Nephron progenitor cell (in vitro differentiated cells): Measurements from ENCODE around the gene TXLNG.

Source experiments
- DNase-seq: peaks from one replicate; pipeline ENCODE4 v3.0.0; 2021
- H3K27ac Mint-ChIP-seq: 2 replicates; pipeline ENCODE4 v1.8.0; 2021; ENCODE audit warnings: mild to moderate bottlenecking, moderate library complexity, mixed read lengths
- H3K27me3 Mint-ChIP-seq: 2 replicates; pipeline ENCODE4 v1.8.0; 2021; ENCODE audit warnings: mild to moderate bottlenecking, low read depth, mixed read lengths; ENCODE audit not compliant: poor library complexity
- H3K36me3 Mint-ChIP-seq: 2 replicates; pipeline ENCODE4 v1.8.0; 2021; ENCODE audit warnings: low read depth, mixed read lengths
- H3K4me1 Mint-ChIP-seq: 2 replicates; pipeline ENCODE4 v1.8.0; 2021; ENCODE audit warnings: mixed read lengths
- H3K4me3 Mint-ChIP-seq: 2 replicates; pipeline ENCODE4 v1.8.0; 2021; ENCODE audit warnings: mild to moderate bottlenecking, moderate library complexity, mixed read lengths
- H3K9me3 Mint-ChIP-seq: 2 replicates; pipeline ENCODE4 v1.8.0; 2021; ENCODE audit warnings: mild to moderate bottlenecking, moderate library complexity, mixed read lengths
- TF ChIP-seq, protein P1 (sequence below): fragments of 200-600 bp; sonication (generic); IDR thresholded peaks from 2 replicates; pipeline ENCODE4 v1.5.0; 2021; ENCODE audit warnings: antibody characterized with exemption

The TXLNG gene

GRCh38 chrX:16827225-16827624 is 41.0 kb downstream of the TXLNG start:
- TF ChIP-seq, protein P1, sequence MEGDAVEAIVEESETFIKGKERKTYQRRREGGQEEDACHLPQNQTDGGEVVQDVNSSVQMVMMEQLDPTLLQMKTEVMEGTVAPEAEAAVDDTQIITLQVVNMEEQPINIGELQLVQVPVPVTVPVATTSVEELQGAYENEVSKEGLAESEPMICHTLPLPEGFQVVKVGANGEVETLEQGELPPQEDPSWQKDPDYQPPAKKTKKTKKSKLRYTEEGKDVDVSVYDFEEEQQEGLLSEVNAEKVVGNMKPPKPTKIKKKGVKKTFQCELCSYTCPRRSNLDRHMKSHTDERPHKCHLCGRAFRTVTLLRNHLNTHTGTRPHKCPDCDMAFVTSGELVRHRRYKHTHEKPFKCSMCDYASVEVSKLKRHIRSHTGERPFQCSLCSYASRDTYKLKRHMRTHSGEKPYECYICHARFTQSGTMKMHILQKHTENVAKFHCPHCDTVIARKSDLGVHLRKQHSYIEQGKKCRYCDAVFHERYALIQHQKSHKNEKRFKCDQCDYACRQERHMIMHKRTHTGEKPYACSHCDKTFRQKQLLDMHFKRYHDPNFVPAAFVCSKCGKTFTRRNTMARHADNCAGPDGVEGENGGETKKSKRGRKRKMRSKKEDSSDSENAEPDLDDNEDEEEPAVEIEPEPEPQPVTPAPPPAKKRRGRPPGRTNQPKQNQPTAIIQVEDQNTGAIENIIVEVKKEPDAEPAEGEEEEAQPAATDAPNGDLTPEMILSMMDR = no peak
- H3K36me3 Mint-ChIP-seq = peaks cover 21% of the 10 kb centered on the region
- no peaks in the 10 kb centered on the region for H3K9me3 Mint-ChIP-seq
- DNase-seq = no peak
- peak overlapping the region; percentile 67 for H3K27ac Mint-ChIP-seq
- no peaks in the 10 kb centered on the region for H3K27me3 Mint-ChIP-seq
- H3K4me3 Mint-ChIP-seq = no peak overlapping the region
- H3K4me1 Mint-ChIP-seq = peaks cover 12% of the 10 kb centered on the region

DNA sequence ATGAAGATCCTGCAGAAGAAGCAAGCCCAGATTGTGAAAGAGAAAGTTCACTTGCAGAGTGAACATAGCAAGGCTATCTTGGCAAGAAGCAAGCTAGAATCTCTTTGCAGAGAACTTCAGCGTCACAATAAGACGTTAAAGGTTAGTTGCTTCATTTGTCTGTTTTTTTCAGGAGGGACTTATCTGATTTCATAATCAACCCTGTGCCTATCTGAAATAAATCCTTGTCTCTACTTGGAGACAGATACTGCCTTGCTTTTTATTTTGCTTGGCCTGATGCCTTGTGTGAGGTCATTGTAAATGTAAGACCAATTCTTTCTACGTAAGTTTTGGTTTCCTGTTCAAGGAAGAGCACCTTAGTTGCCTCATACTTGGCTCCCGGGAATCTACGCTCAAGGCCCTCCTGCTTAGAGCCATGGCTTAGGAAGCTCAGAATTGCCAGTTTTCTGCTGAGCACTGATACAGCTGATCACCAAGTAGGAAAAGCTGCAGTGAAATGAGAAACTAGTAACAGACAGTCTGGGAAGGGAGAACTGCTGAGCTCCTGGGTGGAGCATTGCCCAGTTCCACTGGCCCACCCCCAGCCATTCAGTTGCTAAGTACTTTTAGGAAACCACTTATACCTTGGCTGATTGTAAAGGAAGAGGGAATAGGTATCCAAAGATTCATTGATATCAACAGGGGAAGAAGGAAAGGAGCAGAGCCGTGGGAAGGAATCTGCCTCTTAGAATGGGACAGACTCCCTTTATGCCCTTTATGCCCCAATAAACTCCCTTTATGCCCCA is 42.0 kb downstream of the TXLNG start:
- no peak for DNase-seq

GRCh38 chrX:16832301-16832700 is 46.0 kb downstream of the TXLNG start:
- H3K36me3 Mint-ChIP-seq = peaks cover 53% of the 10 kb centered on the region
- H3K27me3 Mint-ChIP-seq = no peaks in the 10 kb centered on the region
- TF ChIP-seq, protein P1 = no peak
- no peak overlapping the region for H3K4me3 Mint-ChIP-seq
- peak overlapping the region; percentile 83 for H3K27ac Mint-ChIP-seq
- peak; percentile 32 for DNase-seq
- H3K4me1 Mint-ChIP-seq = peaks cover 37% of the 10 kb centered on the region
- H3K9me3 Mint-ChIP-seq = no peaks in the 10 kb centered on the region

More for the DNA sequence above, 42.0 kb downstream of the TXLNG start:
- no peaks in the 10 kb centered on the region for H3K27me3 Mint-ChIP-seq
- TF ChIP-seq, protein P1 = no peak
- H3K4me3 Mint-ChIP-seq = no peak overlapping the region
- H3K27ac Mint-ChIP-seq = peak overlapping the region; percentile 64
- H3K4me1 Mint-ChIP-seq = peaks cover 20% of the 10 kb centered on the region
- peaks cover 21% of the 10 kb centered on the region for H3K36me3 Mint-ChIP-seq
- H3K9me3 Mint-ChIP-seq = no peaks in the 10 kb centered on the region

- H3K4me1 Mint-ChIP-seq = peaks cover 54% of the 10 kb centered on the region
- H3K27ac Mint-ChIP-seq = no peak overlapping the region
- no peak overlapping the region for H3K4me3 Mint-ChIP-seq
- TF ChIP-seq, protein P1 = no peak
- no peak for DNase-seq
- peaks cover 61% of the 10 kb centered on the region for H3K36me3 Mint-ChIP-seq
- H3K27me3 Mint-ChIP-seq = no peaks in the 10 kb centered on the region
- no peaks in the 10 kb centered on the region for H3K9me3 Mint-ChIP-seq
These were observed 48.5 kb downstream of the TXLNG start for GRCh38 chrX:16834806-16835205.

DNA sequence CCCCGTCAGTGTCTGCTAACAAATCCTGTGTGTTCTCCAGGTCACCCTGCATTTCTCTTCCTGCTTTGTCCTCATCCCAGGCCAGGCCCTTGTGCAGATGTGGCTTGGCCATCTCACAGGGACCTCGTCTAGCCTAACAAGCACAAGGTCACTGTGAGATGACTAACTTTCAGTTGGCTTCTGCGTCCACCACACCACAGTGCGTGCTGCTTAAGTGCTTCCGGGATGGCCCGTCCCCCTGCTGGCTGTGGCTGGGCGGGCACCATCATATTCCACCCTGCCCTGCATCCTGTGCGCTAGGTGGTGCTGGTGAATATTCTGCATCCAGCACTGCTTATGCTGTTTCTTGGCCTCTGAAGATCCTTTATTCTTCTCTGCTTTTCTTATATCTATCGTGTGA is 50.1 kb downstream of the TXLNG start:
- TF ChIP-seq, protein P1 = peak; percentile 66
- H3K36me3 Mint-ChIP-seq = peaks cover 72% of the 10 kb centered on the region
- H3K4me3 Mint-ChIP-seq = no peak overlapping the region
- peaks cover 62% of the 10 kb centered on the region for H3K4me1 Mint-ChIP-seq
- peak overlapping the region; percentile 55 for H3K27ac Mint-ChIP-seq
- no peaks in the 10 kb centered on the region for H3K27me3 Mint-ChIP-seq
- DNase-seq = peak; percentile 56
- no peaks in the 10 kb centered on the region for H3K9me3 Mint-ChIP-seq
